Activated CD8-positive, alpha-beta memory T cell treated with anti-CD3 and anti-CD28 coated beads for 1 hour (primary cell): ENCODE results near the gene SMARCA4.

Experiments
- DNase-seq, 2 donors: peaks; one replicate each; pipeline ENCODE4 v3.0.0-alpha.2; 2020; ENCODE audit warnings: low read depth in 1 of 2; ENCODE audit errors: extremely low read depth in 1 of 2

The SMARCA4 gene

GRCh38 chr19:11028146-11028545 lies 67.3 kb downstream of the SMARCA4 start:
- no peak for DNase-seq

- no peak for DNase-seq
Observed at GRCh38 chr19:11031421-11032070, 70.7 kb downstream of the SMARCA4 start.

- DNase-seq, result no peak
Observed at GRCh38 chr19:11033251-11033650, 72.4 kb downstream of the SMARCA4 start.

- DNase-seq, result no peak
Observed at GRCh38 chr19:11033763-11034162, 72.9 kb downstream of the SMARCA4 start.

- no peak for DNase-seq
Observed at GRCh38 chr19:11034449-11035213, 73.8 kb downstream of the SMARCA4 start.

- DNase-seq, result peak; percentile 65 to 80
Observed at GRCh38 chr19:11035441-11036377, 74.9 kb downstream of the SMARCA4 start.

- DNase-seq, result no peak
Observed at GRCh38 chr19:11038511-11038910, 77.7 kb downstream of the SMARCA4 start.

GRCh38 chr19:11041194-11041593 lies 80.4 kb downstream of the SMARCA4 start:
- DNase-seq, result no peak

GRCh38 chr19:11041966-11042627 lies 81.3 kb downstream of the SMARCA4 start:
- no peak for DNase-seq

- no peak for DNase-seq
Observed at GRCh38 chr19:11044431-11044830, 83.6 kb downstream of the SMARCA4 start.

- DNase-seq, result no peak
Observed at GRCh38 chr19:11045536-11045935, 84.7 kb downstream of the SMARCA4 start.

GRCh38 chr19:11046605-11047354 lies 86.0 kb downstream of the SMARCA4 start:
- DNase-seq, result no peak

GRCh38 chr19:11047866-11048265 lies 87.0 kb downstream of the SMARCA4 start:
- no peak for DNase-seq

GRCh38 chr19:11050323-11051114 lies 89.7 kb downstream of the SMARCA4 start:
- DNase-seq, result no peak

GRCh38 chr19:11053817-11054195 lies 93.0 kb downstream of the SMARCA4 start:
- DNase-seq, result no peak

- no peak for DNase-seq
Observed at GRCh38 chr19:11054200-11054599, 93.4 kb downstream of the SMARCA4 start.

- no peak for DNase-seq
Observed at GRCh38 chr19:11054628-11055027, 93.8 kb downstream of the SMARCA4 start.

- DNase-seq, result no peak
Observed at GRCh38 chr19:11058246-11059030, 97.6 kb downstream of the SMARCA4 start.
